ENCODE data around the gene LRMDA. TPM values are rescaled to one million over a fixed set of nuclear protein-coding genes. Genes with fewer than 3 reads are reported as not detected.

Gene LRMDA
- total and polyA plus RNA-seq, 2 of the 13 experiments (the other 11 are each of a cell fraction or from before 2014, with no cell fraction given): 13.4 to 22.0 TPM

DNA sequence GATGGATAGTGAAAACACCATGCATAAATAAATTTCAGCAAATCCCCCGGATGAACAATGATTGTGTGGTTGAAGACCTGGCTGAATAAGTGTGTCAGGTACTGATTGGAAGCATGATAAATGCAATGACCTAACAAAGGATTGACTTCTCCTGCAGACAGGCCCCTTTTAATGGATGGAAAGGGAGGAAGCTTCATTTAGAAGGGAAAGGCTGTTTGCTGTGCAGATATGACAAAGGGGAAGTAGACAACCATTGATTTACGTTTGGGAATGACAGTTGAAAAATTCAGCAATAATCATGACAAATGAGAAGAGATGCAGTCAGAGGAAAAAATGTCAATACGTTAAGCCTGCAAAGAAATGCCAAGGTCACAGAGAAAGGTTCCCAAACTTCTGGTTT, 503.8 kb downstream of the LRMDA start:
- TF ChIP-seq ZNF703 (CRISPR knock-in tag; IDR thresholded peaks at IDR 0.05; ENCODE audit: borderline replicate concordance): no peak
- no peak for FAIRE-seq
- ChIA-PET POLR2A (no interaction called here), CTCF (ENCODE audit: low intra/inter-chr PET ratio, low total read pairs) (no interaction called here)
- Histone ChIP-seq H3K4me2 (ENCODE audit: low read depth, low read length) (no peak overlapping the region), H3K27ac (ENCODE audit: extremely low read length, insufficient read depth, low read length) (no peak overlapping the region), H4K20me1 (ENCODE audit: insufficient read depth, low read length) (no peaks in the 10 kb centered on the region), H3K9me3 (ENCODE audit: low read length) (no peaks in the 10 kb centered on the region), H3K79me2 (ENCODE audit: insufficient read depth, low read length) (no peaks in the 10 kb centered on the region), H2AFZ (ENCODE audit: low read length) (no peak overlapping the region), H3K27me3 (ENCODE audit: control insufficient read depth in 1 of 2, insufficient read depth in 2 of 2, low read length in 2 of 2) (no peaks in the 10 kb centered on the region), H3K4me3 (replicated peaks in 1 of 3; ENCODE audit: insufficient read depth in 1 of 3, low read depth in 2 of 3, low read length in 3 of 3) (no peak overlapping the region), H3K4me1 (ENCODE audit: insufficient read depth, low read length) (peaks cover 21% of the 10 kb centered on the region), H3K36me3 (replicated peaks in 1 of 2; ENCODE audit: control insufficient read depth in 1 of 2, insufficient read depth in 2 of 2, low read length in 2 of 2) (no peaks in the 10 kb centered on the region), H3K9ac (ENCODE audit: insufficient read depth, low read depth, low read length) (no peak overlapping the region)
- 89% methylated on average over 3 of the region's 3 CpGs for WGBS (ENCODE audit: low lambda C conversion rate)
- ATAC-seq: no peak
- no peak for DNase-seq (ENCODE audit: low spot score)
- intact Hi-C loops (cut with micrococcal nuclease; ENCODE audit: unreplicated experiment): no loop called here
- in situ Hi-C loops (cut with HindIII; ENCODE audit: extremely low pct_ligation_motif_present, low pct_unique_long_range_greater_than_20kb): no loop called here
- no TSS peak for BruUV-seq (replicated peaks)

GRCh38 chr10:75935650-75936400, 504.4 kb downstream of the LRMDA start:
- no peak for DNase-seq (ENCODE audit: low spot score)
- H2AFZ ChIP-seq (ENCODE audit: low read length): no peak overlapping the region
- intact Hi-C loops (cut with micrococcal nuclease; ENCODE audit: unreplicated experiment) (no loop called here), in situ Hi-C loops (cut with HindIII; ENCODE audit: extremely low pct_ligation_motif_present, low pct_unique_long_range_greater_than_20kb) (no loop called here)
- H3K36me3 ChIP-seq (replicated peaks in 1 of 2; ENCODE audit: control insufficient read depth in 1 of 2, insufficient read depth in 2 of 2, low read length in 2 of 2): no peaks in the 10 kb centered on the region
- 94% methylated on average over 5 of the region's 5 CpGs for WGBS (ENCODE audit: low lambda C conversion rate)
- no peak for FAIRE-seq
- no peaks in the 10 kb centered on the region for H3K9me3 ChIP-seq (ENCODE audit: low read length)
- no peak overlapping the region for H3K27ac ChIP-seq (ENCODE audit: extremely low read length, insufficient read depth, low read length)
- BruUV-seq (replicated peaks): no TSS peak
- ChIA-PET CTCF (ENCODE audit: low intra/inter-chr PET ratio, low total read pairs) (no interaction called here), POLR2A (no interaction called here)
- TF ChIP-seq TBP (CRISPR knock-in tag; IDR thresholded peaks at IDR 0.05) (no peak), ZNF383 (CRISPR knock-in tag; IDR thresholded peaks at IDR 0.05; ENCODE audit: borderline replicate concordance) (no peak), ZNF619 (CRISPR knock-in tag; IDR thresholded peaks at IDR 0.05) (no peak), ZNF576 (CRISPR knock-in tag; IDR thresholded peaks at IDR 0.05) (no peak), MAFK (conservative IDR thresholded peaks at IDR 0.05 in 1 of 2, IDR thresholded peaks at IDR 0.05 in 1 of 2; ENCODE audit: low read length in 2 of 2) (no peak)
- TF ChIP-seq, protein P1, sequence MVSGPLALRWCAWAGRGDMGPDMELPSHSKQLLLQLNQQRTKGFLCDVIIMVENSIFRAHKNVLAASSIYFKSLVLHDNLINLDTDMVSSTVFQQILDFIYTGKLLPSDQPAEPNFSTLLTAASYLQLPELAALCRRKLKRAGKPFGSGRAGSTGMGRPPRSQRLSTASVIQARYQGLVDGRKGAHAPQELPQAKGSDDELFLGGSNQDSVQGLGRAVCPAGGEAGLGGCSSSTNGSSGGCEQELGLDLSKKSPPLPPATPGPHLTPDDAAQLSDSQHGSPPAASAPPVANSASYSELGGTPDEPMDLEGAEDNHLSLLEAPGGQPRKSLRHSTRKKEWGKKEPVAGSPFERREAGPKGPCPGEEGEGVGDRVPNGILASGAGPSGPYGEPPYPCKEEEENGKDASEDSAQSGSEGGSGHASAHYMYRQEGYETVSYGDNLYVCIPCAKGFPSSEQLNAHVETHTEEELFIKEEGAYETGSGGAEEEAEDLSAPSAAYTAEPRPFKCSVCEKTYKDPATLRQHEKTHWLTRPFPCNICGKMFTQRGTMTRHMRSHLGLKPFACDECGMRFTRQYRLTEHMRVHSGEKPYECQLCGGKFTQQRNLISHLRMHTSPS (CRISPR knock-in tag; IDR thresholded peaks at IDR 0.05; ENCODE audit: low read depth): no peak
- ATAC-seq: no peak
- H3K79me2 ChIP-seq (ENCODE audit: insufficient read depth, low read length): no peaks in the 10 kb centered on the region
- H3K9ac ChIP-seq (ENCODE audit: insufficient read depth, low read depth, low read length): no peak overlapping the region
- peaks cover 21% of the 10 kb centered on the region for H3K4me1 ChIP-seq (ENCODE audit: insufficient read depth, low read length)
- no peaks in the 10 kb centered on the region for H3K27me3 ChIP-seq (ENCODE audit: control insufficient read depth in 1 of 2, insufficient read depth in 2 of 2, low read length in 2 of 2)
- no peak overlapping the region for H3K4me2 ChIP-seq (ENCODE audit: low read depth, low read length)
- no peak overlapping the region for H3K4me3 ChIP-seq (replicated peaks in 1 of 3; ENCODE audit: insufficient read depth in 1 of 3, low read depth in 2 of 3, low read length in 3 of 3)
- no peaks in the 10 kb centered on the region for H4K20me1 ChIP-seq (ENCODE audit: insufficient read depth, low read length)

All from HepG2 (cell line).